Measurements from ENCODE around the gene RNU7-1.
"Not testable (repeated sequence)": the region's sequence is repeated elsewhere in the genome, so short reads cannot be mapped to it uniquely, and the experiment has no call there.

RNU7-1 gene

DNA sequence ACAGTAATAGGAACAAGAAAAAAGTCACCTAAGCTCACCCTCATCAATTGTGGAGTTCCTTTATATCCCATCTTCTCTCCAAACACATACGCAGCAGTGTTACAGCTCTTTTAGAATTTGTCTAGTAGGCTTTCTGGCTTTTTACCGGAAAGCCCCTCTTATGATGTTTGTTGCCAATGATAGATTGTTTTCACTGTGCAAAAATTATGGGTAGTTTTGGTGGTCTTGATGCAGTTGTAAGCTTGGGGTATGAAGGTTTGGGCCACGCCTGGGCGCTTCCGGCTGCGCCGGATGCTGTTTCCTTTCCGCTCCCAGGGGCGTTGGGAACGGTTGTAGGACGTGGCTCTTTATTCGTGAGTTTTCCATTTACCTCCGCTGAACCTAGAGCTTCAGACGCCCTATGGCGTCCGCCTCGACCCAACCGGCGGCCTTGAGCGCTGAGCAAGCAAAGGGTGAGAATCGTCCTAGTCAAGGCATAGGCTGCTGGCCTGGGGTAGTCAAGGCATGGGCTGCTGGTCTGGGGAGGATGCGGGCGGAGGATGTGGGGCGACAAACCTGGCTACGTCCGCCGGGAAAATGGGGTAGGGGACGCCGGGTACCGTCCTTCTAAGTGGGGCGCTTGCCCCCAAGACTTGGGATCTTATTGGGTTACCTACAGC is at the start of gene RNU7-1, which contains the start of gene C12orf57:
Gene RNU7-1, plus strand, starts transcription at position 95 of the 659 bp plus-strand sequence.
Gene C12orf57, plus strand, starts transcription at position 301 of the 659 bp plus-strand sequence. Its CDS starts 100 bp downstream, at position 401.
- peak; percentile 89 for DNase-seq (ENCODE audit: low spot score)

DNA sequence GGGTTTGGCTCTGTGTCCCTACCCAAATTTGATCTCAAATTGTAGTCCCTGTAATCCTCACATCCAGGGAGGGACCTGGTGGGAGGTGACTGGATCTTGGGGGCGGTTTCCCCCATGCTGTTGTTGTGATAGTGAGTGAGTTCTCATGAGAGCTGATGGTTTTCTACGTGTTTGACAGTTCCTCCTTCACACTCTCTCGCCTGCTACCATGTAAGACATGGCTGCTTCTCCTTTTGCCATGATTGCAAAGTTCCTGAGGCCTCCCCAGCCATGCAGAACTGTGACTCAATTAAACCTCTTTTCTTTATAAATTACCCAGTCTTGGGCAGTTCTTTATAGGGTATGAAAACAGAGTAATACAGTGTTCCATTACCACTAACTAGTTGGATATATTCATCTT is 49.3 kb upstream of the RNU7-1 start:
- no peak for DNase-seq (ENCODE audit: low spot score)

DNA sequence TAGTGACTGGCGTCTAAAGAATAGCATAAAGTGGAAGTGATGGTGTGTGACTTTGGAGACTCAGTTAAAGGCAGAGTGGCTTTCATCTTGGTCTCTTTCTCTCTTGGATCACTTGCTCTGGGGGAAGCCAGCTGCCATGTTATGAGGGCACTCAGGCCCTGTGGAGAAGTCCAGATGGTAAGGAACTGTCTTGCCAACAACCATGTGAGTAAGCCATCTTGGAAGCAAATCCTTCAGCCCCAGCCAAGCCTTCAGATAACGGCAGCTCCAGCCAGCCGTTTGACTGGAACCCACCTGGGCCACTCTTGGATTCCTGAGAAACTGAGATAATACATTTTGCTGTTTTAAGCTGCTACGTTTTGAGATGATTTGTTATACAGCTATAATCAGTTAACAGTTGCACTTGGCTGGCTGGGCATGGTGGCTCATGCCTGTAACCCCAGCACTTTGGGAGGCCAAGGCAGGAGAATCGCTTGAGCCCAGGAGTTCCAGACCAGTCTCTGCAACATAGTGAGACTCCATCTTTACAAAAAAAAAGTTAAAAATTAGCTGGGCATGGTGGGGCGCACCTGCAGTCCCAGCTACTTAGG is 46.7 kb upstream of the RNU7-1 start:
- DNase-seq (ENCODE audit: low spot score) = no peak

DNA sequence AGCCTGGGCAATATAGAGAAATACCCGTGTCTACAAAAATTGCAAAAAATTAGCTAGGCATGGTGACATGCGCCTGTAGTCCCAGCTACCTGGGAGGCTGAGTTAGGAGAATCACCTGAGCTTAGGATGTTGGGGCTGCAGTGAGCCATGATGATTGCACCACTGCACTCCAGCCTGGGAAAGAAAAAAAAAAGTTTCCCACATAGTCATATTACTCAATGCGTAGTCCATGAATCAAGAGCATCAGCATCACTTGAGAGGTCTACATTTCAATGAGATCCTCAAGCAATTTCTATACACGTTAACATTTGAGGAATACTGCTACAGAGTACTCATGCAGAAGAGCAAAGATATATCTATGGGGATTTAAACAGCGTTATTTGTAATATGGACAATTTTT is 44.2 kb upstream of the RNU7-1 start:
- no peak for DNase-seq (ENCODE audit: low spot score)

DNA sequence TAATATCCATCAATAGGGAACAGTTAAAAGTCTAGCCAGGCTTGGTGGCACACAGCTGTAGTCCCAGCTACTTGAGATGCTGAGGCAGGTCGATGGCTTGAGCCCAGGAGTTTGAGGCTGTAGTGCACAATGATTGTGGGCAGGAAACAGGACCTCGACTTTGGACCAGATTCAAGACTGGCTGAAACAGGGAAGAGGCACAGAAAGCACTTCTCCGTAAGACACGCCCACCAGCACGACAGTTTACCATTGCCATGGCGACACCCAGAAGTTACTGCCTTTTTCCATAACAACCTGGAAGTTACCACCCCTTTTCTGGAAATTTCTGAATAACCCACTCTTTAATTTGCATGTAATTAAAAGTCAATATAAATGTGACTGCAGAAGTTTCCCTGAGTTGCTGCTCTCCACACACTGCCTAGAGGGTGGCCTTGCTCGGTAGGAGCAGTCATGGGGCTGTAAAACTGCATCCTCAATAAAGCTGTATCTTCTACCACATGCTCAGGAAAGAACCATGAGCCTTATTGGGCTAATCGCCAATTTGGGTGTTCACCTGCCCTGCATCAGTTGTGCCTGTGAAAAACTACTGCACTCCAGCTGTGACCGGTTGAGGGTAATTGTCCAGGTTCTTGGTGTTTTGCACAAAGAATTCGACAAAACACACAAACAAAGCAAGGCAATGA is 43.6 kb upstream of the RNU7-1 start:
- DNase-seq (ENCODE audit: low spot score) = no peak

DNA sequence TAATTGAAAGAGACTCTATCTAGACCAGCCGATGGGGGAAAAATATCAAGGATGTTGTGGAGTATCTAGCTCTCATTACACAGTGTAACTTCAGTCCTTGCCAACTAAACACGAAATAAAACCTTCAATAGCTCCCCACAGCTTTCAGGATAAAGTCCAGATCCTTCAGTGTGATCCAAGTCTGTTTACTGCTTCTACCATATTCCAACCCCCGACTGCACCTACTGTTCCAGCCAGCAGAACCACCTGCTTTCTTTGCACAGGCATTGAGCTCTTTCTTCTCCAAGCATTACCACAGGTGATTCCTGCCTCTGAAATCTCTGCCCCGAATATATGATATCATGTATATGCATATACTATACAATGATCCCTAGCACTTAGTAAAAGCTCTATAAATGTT is 41.2 kb upstream of the RNU7-1 start:
- DNase-seq (ENCODE audit: low spot score) = no peak

DNA sequence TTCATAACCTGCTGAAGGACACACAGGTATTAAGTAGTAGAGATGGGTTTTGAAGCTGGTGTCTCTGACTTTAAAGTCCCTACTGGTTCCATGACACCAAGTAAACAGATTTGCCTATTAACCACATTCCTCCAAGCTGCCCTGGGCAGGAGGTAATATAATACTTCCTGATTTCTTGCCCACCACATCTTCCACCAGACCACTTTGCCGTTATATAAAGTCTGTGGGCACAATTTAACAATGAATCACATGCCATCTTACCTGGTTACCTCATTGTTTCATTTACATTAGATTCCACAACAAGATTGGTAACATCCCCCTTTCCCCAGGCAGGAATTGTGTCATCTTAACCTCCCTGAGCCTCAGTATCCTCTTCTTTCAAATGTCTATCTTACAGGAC is 39.9 kb upstream of the RNU7-1 start:
- DNase-seq (ENCODE audit: low spot score) = no peak

DNA sequence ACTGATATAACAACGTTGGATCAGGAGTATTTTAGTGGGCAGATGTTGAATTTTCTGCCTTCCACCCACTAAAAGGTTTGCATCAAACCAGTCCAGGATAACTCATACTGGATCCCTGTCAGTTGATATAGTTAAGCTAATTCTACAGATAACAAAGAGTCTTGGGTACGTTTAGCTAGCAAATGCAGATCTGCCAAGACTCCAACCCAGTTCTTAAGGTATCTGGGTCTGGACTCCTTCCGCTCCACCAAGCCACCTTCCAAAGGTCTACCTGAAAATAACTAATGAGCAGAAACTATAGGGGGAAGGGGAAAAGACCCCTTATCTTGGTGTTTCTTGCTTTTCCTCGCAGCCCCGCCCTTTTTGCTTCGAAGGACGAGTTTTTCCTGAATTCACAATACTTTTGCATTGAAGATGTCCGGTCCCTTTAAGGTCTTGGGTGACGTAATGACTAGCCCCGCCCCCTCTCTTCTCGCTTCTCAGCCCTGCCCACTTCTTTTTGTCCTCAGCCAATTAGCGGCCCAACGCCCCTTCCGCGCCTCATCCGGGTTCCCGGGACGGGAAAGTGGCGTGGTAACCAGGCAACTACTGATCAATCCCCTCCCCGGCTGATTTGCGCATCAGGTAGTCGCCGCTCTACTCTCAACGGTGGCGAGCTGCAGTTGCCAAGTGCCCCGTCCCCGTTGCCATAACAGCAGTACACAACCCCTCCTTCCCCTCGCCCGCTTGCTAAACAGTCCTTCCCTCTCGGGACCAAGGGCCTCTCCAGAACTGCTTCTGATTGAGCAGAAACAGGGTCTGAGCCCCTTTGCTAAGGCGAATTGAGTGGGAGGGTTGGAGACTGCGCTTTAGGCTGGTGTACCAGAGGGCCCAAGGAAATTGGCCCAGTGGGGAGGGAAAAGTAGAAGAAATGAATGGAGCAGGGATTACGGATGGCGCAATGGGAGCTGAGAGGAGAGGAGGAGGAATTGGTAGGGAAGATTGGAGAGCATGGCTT is 39.0 kb upstream of the RNU7-1 start, which contains the start of gene LRRC23:
Gene LRRC23, plus strand, starts transcription at position 543 of the 997 bp plus-strand sequence. CDS start 812 bp downstream, outside the sequence.
- DNase-seq (ENCODE audit: low spot score) = peak; percentile 96

DNA sequence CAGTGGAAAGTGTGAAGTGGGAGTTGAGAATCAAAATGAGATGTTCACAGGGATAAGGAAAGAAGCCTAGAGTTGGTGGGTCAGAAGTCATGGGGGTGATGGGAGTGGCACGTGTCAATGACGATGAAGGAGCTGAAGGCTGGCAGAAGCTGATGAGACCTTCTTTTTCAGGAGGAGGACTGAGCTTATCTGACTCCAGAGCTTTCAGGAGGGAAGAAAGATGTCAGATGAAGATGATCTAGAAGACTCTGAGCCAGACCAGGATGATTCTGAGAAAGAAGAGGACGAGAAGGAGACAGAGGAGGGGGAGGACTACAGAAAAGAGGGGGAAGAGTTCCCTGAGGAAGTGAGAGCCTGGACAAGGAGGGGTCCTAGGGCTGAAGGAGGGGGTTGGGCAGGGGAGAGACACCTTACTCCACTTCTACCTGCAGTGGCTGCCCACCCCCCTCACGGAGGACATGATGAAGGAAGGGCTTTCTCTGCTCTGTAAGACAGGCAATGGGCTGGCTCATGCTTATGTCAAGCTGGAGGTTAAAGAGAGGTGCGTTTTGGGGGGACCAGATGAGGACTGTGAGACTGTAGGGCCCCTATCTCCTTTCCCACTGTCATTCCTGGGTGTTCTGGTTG is 38.1 kb upstream of the RNU7-1 start:
- no peak for DNase-seq (ENCODE audit: low spot score)

DNA sequence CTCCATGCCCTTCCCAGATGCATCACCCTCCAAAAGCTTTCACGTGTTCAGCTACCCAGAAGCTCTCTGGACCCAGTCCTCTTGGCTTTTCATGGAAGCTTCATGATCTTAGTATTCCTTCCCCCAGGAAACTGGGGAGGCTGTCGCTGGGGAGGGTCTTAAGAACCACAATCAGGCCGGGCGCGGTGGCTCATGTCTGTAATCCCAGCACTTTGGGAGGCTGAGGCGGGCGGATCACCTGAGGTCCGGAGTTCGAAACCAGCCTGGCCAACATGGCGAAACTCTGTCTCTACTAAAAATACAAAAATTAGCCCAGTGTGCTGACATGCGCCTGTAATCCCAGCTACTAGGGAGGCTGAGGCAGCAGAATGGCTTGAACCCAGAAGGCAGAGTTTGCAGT is 35.5 kb upstream of the RNU7-1 start:
- DNase-seq (ENCODE audit: low spot score) = not testable (repeated sequence)

DNA sequence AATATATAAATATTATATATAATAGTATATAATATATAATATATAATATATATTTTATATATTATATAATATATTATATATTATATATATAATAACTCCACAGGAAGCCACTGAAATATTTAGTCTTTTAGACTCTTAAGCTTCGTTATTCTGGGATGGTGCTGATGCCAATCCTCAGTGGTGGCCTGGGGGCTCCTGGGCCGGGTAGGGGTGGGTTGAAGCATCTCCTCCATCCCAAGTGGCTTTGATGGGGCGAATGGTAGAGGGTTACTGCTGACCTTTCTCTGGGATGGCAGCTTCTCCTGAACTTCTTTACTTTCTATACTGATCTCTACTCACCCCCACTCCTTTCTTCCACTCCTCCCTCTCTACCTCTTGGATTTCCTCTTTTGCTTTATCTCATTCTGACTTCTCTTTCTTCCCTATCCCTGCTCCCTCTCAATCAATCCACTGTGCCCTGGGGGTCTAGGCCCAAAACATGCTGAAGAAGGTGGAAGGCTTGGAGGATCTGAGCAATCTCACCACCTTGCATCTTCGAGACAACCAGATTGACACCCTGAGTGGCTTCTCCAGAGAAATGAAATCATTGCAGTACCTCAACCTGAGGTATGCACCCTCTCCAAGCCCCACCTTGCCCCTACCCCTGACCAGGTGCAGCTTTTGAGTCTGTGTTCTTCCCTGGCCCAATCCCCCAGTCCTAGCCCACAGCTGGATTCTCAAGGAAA is 34.0 kb upstream of the RNU7-1 start:
- no peak for DNase-seq (ENCODE audit: low spot score)

DNA sequence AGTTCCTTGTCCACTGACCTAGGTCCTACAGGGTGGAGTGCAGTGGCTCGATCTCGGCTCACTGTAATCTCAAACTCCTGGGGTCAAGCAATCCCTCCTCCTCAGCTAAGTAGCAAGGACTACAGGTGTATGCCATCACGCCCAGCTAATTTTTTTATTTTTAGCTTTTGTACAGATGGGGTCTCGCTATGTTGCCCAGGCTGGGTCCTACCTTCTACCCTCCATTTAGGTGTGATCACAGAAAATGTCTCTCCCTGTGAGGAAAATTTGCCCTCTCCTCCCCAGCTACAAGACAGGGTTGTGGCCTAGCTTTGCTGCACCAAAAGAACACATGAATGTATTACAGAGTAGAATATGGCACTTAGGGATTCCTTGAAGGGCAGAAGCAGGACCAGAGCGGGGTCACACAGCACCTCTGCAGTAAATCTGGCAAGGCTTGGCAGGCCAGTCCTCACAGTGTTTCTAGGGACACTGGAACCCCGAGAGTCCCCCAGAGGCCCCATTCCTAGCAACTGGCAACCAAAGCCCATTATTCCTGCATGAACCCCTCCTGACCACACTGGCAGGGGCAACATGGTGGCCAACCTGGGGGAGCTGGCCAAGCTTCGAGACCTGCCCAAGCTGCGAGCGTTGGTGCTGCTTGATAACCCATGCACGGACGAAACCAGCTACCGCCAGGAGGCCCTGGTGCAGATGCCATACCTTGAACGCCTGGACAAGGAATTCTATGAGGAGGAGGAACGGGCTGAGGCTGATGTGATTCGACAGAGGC is 31.3 kb upstream of the RNU7-1 start:
- no peak for DNase-seq (ENCODE audit: low spot score)

DNA sequence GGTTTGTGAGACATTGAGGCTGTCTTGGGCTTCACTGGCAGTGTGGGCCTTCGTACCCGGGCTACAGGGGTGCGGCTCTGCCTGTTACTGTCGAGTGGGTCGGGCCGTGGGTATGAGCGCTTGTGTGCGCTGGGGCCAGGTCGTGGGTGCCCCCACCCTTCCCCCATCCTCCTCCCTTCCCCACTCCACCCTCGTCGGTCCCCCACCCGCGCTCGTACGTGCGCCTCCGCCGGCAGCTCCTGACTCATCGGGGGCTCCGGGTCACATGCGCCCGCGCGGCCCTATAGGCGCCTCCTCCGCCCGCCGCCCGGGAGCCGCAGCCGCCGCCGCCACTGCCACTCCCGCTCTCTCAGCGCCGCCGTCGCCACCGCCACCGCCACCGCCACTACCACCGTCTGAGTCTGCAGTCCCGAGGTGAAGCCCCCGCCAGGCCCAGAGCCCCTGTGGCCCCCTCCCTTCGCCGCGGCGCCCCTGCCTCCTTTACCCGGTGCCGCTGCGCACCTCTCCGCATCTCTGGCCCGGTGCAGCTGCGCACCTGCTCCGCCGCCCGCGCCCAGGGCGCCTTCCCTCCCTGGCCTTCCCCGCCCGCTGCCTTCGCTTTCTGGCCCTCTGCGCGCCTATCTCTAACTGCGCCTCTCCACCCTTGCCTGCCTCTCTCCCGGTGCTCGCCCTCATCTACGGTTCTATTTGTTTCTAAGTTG is 29.2 kb upstream of the RNU7-1 start, which contains the start of gene ENO2:
Gene ENO2, plus strand, starts transcription at position 335 of the 701 bp plus-strand sequence. CDS start 1,253 bp downstream, outside the sequence.
- no peak for DNase-seq (ENCODE audit: low spot score)

DNA sequence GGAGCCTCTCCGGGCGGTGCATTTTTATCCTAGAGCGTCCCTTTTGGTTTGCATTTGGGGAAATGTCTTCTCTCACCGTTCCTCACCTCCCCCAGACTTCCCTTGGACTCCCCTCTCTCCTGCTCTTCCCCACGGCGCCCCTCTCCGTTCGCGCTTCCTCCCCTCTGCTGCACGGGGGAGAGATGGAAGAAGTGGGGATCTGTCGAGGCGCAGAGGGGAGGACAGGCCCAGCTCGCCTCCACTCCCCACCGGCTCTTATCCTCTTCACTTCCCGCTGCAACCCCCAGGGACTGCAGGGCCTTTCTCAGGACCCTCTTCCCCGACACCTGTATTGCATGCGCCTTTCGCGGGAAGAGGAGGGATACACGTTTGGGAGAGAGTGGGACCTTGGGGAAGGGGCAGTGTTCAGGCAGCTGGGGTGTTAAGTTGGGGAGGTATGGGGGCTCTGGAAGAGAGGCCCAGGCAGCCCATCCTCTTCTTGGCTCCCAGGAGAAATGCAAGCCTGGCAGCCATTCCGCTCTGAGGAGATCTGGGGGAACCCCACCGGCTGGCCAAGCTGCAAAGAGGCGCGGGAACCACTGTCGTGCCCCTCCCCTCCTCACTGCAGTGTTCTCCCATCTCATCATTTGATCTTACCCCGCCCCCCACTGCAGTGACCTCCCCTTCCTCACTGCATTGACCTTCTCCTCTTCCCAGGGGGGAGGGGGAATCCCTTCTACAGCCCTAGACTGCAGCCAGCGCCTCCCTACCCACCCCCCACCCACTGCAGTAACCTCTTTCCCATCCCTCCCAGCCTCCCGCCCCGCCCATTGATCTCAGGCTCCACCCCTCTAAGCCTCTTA is 28.4 kb upstream of the RNU7-1 start:
- no peak for DNase-seq (ENCODE audit: low spot score)

DNA sequence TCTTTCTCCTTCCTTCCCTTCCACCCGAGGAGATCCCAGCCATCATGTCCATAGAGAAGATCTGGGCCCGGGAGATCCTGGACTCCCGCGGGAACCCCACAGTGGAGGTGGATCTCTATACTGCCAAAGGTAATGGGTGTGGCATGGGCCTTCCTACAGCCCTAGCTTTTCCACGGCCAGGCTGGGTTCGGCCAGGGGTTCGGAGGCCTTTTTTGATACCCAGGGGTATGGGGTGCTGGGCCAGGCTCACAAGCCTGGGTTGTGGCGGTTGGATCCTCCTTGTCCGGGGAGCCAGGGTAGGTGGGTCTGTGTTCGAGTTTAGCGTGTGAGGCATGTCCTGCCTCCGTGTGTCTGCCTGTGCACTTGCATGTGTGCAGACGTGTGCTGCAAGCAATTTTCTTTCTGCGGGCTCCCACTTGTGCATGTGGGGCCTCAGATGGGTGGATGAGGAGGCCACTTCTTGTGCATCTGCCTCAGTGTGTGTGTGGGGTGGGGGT is 27.8 kb upstream of the RNU7-1 start:
- DNase-seq (ENCODE audit: low spot score) = no peak

DNA sequence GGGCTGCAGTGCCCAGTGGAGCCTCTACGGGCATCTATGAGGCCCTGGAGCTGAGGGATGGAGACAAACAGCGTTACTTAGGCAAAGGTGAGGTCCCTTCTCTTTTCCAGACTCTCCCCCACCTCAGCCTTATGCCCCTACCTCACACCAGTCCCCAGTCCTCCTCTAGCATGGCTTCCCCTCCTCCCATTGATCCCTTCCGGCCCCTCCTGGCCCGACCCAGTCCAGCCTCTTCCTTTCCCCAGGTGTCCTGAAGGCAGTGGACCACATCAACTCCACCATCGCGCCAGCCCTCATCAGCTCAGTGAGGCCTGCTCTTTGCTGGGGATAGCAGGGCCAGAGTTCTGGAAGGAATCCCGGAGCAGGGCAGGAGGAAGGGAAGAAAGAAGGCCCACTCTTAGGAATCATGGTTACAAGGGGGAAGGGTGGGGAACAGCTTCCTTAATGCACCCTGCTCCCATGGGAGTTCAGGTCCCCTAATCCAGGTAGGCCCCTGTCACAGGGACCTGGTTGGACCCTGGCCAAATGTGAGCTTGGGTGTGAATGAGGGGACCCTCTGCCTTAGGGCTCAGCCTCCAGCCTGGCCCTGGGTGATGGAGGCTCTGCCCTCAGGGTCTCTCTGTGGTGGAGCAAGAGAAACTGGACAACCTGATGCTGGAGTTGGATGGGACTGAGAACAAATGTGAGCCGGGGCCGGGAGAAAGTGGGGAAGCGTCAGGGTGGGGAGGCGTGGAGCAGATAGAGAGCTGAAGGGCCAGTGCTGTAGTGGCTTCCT is 27.0 kb upstream of the RNU7-1 start:
- no peak for DNase-seq (ENCODE audit: low spot score)
